Activated naive CD4-positive, alpha-beta T cell treated with anti-CD3 and anti-CD28 coated beads, Interleukin-2, amount 50 U/mL, for 16 hours (primary cell): ENCODE data around the gene SFMBT1.
"Not testable (repeated sequence)": the region's sequence is repeated elsewhere in the genome, so short reads cannot be mapped to it uniquely, and the experiment has no call there.

ENCODE experiments used
- DNase-seq: peaks from one replicate; pipeline ENCODE4 v3.0.0-alpha.2; 2020

SFMBT1 gene

GRCh38 chr3:53035018-53035417 is 10.9 kb downstream of the SFMBT1 start:
- DNase-seq = not testable (repeated sequence)

- DNase-seq = not testable (repeated sequence)
These were observed 11.5 kb downstream of the SFMBT1 start for GRCh38 chr3:53034411-53034810.

- no peak for DNase-seq
These were observed 13.3 kb downstream of the SFMBT1 start for GRCh38 chr3:53032609-53033008.

GRCh38 chr3:53030619-53031449 is 15.0 kb downstream of the SFMBT1 start:
- DNase-seq = peak; percentile 52

GRCh38 chr3:53028641-53029040 is 17.2 kb downstream of the SFMBT1 start:
- no peak for DNase-seq

- DNase-seq = no peak
These were observed 18.5 kb downstream of the SFMBT1 start for GRCh38 chr3:53027254-53027844.

GRCh38 chr3:53026382-53027162 is 19.3 kb downstream of the SFMBT1 start:
- DNase-seq = no peak

GRCh38 chr3:53024315-53024714 is 21.6 kb downstream of the SFMBT1 start:
- no peak for DNase-seq

- DNase-seq = no peak
These were observed 22.6 kb downstream of the SFMBT1 start for GRCh38 chr3:53023072-53023823.

GRCh38 chr3:53022647-53023046 is 23.2 kb downstream of the SFMBT1 start:
- DNase-seq = no peak

GRCh38 chr3:53016236-53016635 is 29.6 kb downstream of the SFMBT1 start:
- DNase-seq = no peak

- DNase-seq = no peak
These were observed 34.5 kb downstream of the SFMBT1 start for GRCh38 chr3:53011324-53011723.

- DNase-seq = no peak
These were observed 35.9 kb downstream of the SFMBT1 start for GRCh38 chr3:53009826-53010539.

GRCh38 chr3:53008932-53009331 is 36.9 kb downstream of the SFMBT1 start:
- DNase-seq = no peak

- no peak for DNase-seq
These were observed 39.9 kb downstream of the SFMBT1 start for GRCh38 chr3:53005854-53006513.

- DNase-seq = no peak
These were observed 40.5 kb downstream of the SFMBT1 start for GRCh38 chr3:53005338-53005737.

GRCh38 chr3:53003320-53003719 is 42.6 kb downstream of the SFMBT1 start:
- DNase-seq = no peak

GRCh38 chr3:52998771-52999513 is 46.9 kb downstream of the SFMBT1 start:
- DNase-seq = no peak

- no peak for DNase-seq
These were observed 55.2 kb downstream of the SFMBT1 start for GRCh38 chr3:52990637-52991036.

GRCh38 chr3:52986938-52987337 is 58.9 kb downstream of the SFMBT1 start:
- no peak for DNase-seq

- no peak for DNase-seq
These were observed 59.8 kb downstream of the SFMBT1 start for GRCh38 chr3:52986049-52986448.
